GM23248 (cell line): ENCODE data around the gene STARD13. TPM values are rescaled to one million over a fixed set of nuclear protein-coding genes. Genes with fewer than 3 reads are reported as not detected.

Source experiments
- DNase-seq: peaks from one replicate; pipeline ENCODE4 v3.0.0-alpha.2; 2015
- H2AFZ ChIP-seq: fragments of 200-600 bp; sonication (generic); 2 replicates; pipeline ENCODE4 v1.6.1; 2016; ENCODE audit warnings: antibody characterized with exemption
- H3F3A ChIP-seq: fragments of 200-600 bp; sonication (generic); 2 replicates; pipeline ENCODE4 v1.6.1; 2016; ENCODE audit warnings: mild to moderate bottlenecking, antibody characterized with exemption, mixed run types; ENCODE audit not compliant: insufficient read depth
- H3K27ac ChIP-seq: fragments of 200-600 bp; sonication (generic); 2 replicates; pipeline ENCODE4 v1.5.1; 2016; ENCODE audit warnings: mild to moderate bottlenecking
- H3K27me3 ChIP-seq: fragments of 200-600 bp; sonication (generic); replicated peaks from 2 replicates; pipeline ENCODE4 v1.6.1; 2016; ENCODE audit warnings: mild to moderate bottlenecking; ENCODE audit not compliant: insufficient read depth
- H3K36me3 ChIP-seq: fragments of 200-600 bp; sonication (generic); 2 replicates; pipeline ENCODE4 v1.6.1; 2016; ENCODE audit warnings: low read depth, mild to moderate bottlenecking
- H3K4me1 ChIP-seq: fragments of 200-600 bp; sonication (generic); 2 replicates; pipeline ENCODE4 v1.6.1; 2016; ENCODE audit warnings: mild to moderate bottlenecking; ENCODE audit not compliant: insufficient read depth
- H3K4me2 ChIP-seq: fragments of 200-600 bp; sonication (generic); one replicate; pipeline ENCODE4 v1.6.1; 2016; ENCODE audit warnings: mild to moderate bottlenecking; ENCODE audit not compliant: unreplicated experiment
- H3K4me3 ChIP-seq: fragments of 200-600 bp; sonication (generic); 2 replicates; pipeline ENCODE4 v1.5.1; 2016; ENCODE audit warnings: mild to moderate bottlenecking
- H3K79me2 ChIP-seq: fragments of 200-600 bp; sonication (generic); 2 replicates; pipeline ENCODE4 v1.6.1; 2016; ENCODE audit warnings: mild to moderate bottlenecking; ENCODE audit not compliant: insufficient read depth
- H3K9ac ChIP-seq: fragments of 200-600 bp; sonication (generic); 2 replicates; pipeline ENCODE4 v1.6.1; 2016; ENCODE audit warnings: mild to moderate bottlenecking
- H3K9me2 ChIP-seq: fragments of 200-600 bp; sonication (generic); 2 replicates; pipeline ENCODE4 v1.6.1; 2016; ENCODE audit warnings: mixed run types, mild to moderate bottlenecking, moderate library complexity; ENCODE audit not compliant: insufficient read depth
- H3K9me3 ChIP-seq: fragments of 200-600 bp; sonication (generic); one replicate; pipeline ENCODE4 v1.6.1; 2017; ENCODE audit warnings: low read depth
- H4K20me1 ChIP-seq: fragments of 200-600 bp; sonication (generic); 2 replicates; pipeline ENCODE4 v1.6.0; 2016; ENCODE audit not compliant: insufficient read depth
- EZH2 ChIP-seq: fragments of 200-600 bp; sonication (generic); IDR thresholded peaks from 2 replicates; pipeline ENCODE4 v1.6.1; 2018; ENCODE audit warnings: antibody characterized with exemption, mild to moderate bottlenecking; ENCODE audit not compliant: insufficient read depth, poor library complexity, severe bottlenecking
- EZH2phosphoT487 ChIP-seq: fragments of 200-600 bp; sonication (generic); IDR thresholded peaks from 2 replicates; pipeline ENCODE4 v1.6.1; 2018; ENCODE audit warnings: antibody characterized with exemption, moderate library complexity, mild to moderate bottlenecking, low read depth; ENCODE audit not compliant: insufficient read depth
- WGBS, 2 experiments: methylation state at CpG; one replicate each; pipeline ENCODE4 v1.1.6; 2015 to 2017; ENCODE audit warnings: low lambda C conversion rate in 2 of 2, low coverage in 1 of 2; ENCODE audit errors: missing lambda C conversion rate in 2 of 2; 5-methylcytosine and 5-hydroxymethylcytosine counted together
- in situ Hi-C: fragments of 300-500 bp; cut with MboI; formaldehyde crosslinking; loops from 2 replicates; pipeline ENCODE4 v1.15.0; 2020
- polyA plus RNA-seq: library from polyadenylated mRNA; unstranded; fragments of >200 nt; fragmentation: Nextera tagmentation; extraction: Ambion mirVana; gene quantifications from 2 replicates; pipeline ENCODE4 v1.2.1, GENCODE V29; 2016
- total RNA-seq: library from RNA; depleted of rRNA; stranded (reverse); fragments of >200 nt; shearing (Covaris generic); gene quantifications from 2 replicates; pipeline ENCODE4 v1.2.3, GENCODE V29; 2014

Gene STARD13
- total and polyA plus RNA-seq, 2 experiments from 2014 or later: 13.8 to 16.6 TPM

- H3K79me2 ChIP-seq: no peaks in the 10 kb centered on the region
- in situ Hi-C loops: no loop called here
- no peaks in the 10 kb centered on the region for H4K20me1 ChIP-seq
- no peaks in the 10 kb centered on the region for H3F3A ChIP-seq
- H3K4me3 ChIP-seq: no peak overlapping the region
- H3K9me3 ChIP-seq: no peaks in the 10 kb centered on the region
- H3K4me2 ChIP-seq: no peak overlapping the region
- H3K9me2 ChIP-seq: no peaks in the 10 kb centered on the region
- peaks cover 7% of the 10 kb centered on the region for H3K4me1 ChIP-seq
- no peak overlapping the region for H3K27ac ChIP-seq
- DNase-seq: no peak
- H2AFZ ChIP-seq: no peak overlapping the region
- no peak overlapping the region for H3K9ac ChIP-seq
- no peaks in the 10 kb centered on the region for H3K27me3 ChIP-seq
- H3K36me3 ChIP-seq: no peaks in the 10 kb centered on the region
- WGBS, 2 experiments: 6 to 12% methylated on average over 1 of the region's 1 CpG
- TF ChIP-seq EZH2phosphoT487: no peak
- no peak for TF ChIP-seq EZH2
These were observed 22.3 kb upstream of the STARD13 start for GRCh38 chr13:33307843-33308242.

DNA sequence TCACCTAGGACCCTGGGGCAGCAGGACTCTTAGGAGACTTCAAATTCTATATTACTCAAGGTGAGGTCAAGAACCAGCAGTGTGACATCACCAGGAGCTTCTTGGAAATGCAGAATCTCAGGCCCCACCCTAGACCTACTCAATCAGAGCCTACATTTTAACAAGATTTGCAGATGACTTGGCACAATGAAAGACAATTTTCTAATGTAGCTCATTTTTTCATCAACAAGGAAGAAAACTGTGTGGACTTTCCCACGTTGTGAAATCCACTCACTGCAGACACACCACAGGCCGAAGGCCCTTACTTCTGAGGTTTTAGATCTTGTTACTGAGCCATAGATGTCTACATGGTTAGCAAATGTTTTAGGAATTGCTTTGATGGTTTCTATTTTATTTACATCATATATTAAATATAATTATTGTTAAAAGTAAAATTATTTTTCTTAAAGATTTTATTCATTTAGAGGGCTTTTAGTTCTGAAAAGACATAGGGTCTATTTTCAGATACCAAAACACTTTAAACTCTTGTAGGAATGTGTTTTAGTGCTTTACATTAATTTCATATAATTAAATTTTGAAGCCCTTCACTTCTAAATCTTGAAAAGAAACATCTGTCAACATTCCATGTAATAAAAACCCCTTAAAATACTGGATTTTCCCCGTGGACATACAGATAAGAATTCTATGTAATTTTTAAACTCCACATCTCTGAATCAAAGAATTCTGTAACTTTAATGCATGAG is 18.5 kb upstream of the STARD13 start:
- H3K27me3 ChIP-seq: no peaks in the 10 kb centered on the region
- H3K4me2 ChIP-seq: no peak overlapping the region
- peak; percentile 28 for DNase-seq
- H3K9me2 ChIP-seq: no peaks in the 10 kb centered on the region
- no peaks in the 10 kb centered on the region for H3K36me3 ChIP-seq
- no peaks in the 10 kb centered on the region for H3F3A ChIP-seq
- no peak overlapping the region for H3K27ac ChIP-seq
- H3K4me1 ChIP-seq: no peaks in the 10 kb centered on the region
- 68 to 71% methylated on average over 3 of the region's 3 CpGs for WGBS, 2 experiments
- H2AFZ ChIP-seq: no peak overlapping the region
- H3K9ac ChIP-seq: no peak overlapping the region
- H4K20me1 ChIP-seq: no peaks in the 10 kb centered on the region
- in situ Hi-C loops: no loop called here
- no peak overlapping the region for H3K4me3 ChIP-seq
- H3K9me3 ChIP-seq: no peaks in the 10 kb centered on the region
- TF ChIP-seq EZH2phosphoT487 (no peak), EZH2 (no peak)
- no peaks in the 10 kb centered on the region for H3K79me2 ChIP-seq

DNA sequence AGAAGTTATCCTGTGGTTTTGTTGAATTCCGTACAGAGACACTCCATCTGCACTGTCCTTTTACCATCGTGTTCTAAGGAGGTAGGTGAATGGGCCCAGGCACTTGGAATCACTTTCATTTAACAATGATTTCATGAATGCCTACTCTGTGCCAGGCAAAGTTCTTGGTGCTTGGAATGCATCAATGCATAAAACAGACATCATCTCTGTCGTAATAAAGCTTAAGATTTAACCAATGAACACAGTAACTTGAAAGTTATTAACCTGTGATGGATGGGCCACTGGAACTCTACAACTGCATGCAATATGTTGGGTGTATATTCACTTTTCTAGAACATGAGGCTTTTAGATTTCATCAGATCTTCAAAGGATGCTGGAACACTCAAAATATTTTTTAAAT is 14.1 kb upstream of the STARD13 start:
- H2AFZ ChIP-seq: no peak overlapping the region
- no peak overlapping the region for H3K9ac ChIP-seq
- H3K27ac ChIP-seq: no peak overlapping the region
- no peaks in the 10 kb centered on the region for H3K4me1 ChIP-seq
- H3K27me3 ChIP-seq: no peaks in the 10 kb centered on the region
- H3K4me3 ChIP-seq: no peak overlapping the region
- H3F3A ChIP-seq: no peaks in the 10 kb centered on the region
- no peaks in the 10 kb centered on the region for H3K36me3 ChIP-seq
- H4K20me1 ChIP-seq: no peaks in the 10 kb centered on the region
- 70% methylated on average over 3 of the region's 3 CpGs for WGBS, 2 experiments
- no peak overlapping the region for H3K4me2 ChIP-seq
- no peaks in the 10 kb centered on the region for H3K9me3 ChIP-seq
- in situ Hi-C loops: no loop called here
- H3K79me2 ChIP-seq: no peaks in the 10 kb centered on the region
- no peak for TF ChIP-seq EZH2
- no peak for DNase-seq
- 0 out of 2 replicates have a peak, but pooled peaks cover 1% of the 10 kb centered on the region for H3K9me2 ChIP-seq

GRCh38 chr13:33296793-33297425 is 11.4 kb upstream of the STARD13 start:
- H3K9me2 ChIP-seq: 0 out of 2 replicates have a peak, but pooled peaks cover 4% of the 10 kb centered on the region
- no peaks in the 10 kb centered on the region for H3K27me3 ChIP-seq
- no peaks in the 10 kb centered on the region for H3F3A ChIP-seq
- H3K9me3 ChIP-seq: no peaks in the 10 kb centered on the region
- no peak overlapping the region for H3K27ac ChIP-seq
- no peaks in the 10 kb centered on the region for H3K36me3 ChIP-seq
- WGBS, 2 experiments: 96 to 97% methylated on average over 7 of the region's 7 CpGs
- no peak overlapping the region for H3K9ac ChIP-seq
- TF ChIP-seq EZH2: no peak
- TF ChIP-seq EZH2phosphoT487: no peak
- no peaks in the 10 kb centered on the region for H3K4me1 ChIP-seq
- DNase-seq: no peak
- no peaks in the 10 kb centered on the region for H3K79me2 ChIP-seq
- H3K4me2 ChIP-seq: no peak overlapping the region
- in situ Hi-C loops: no loop called here
- no peak overlapping the region for H3K4me3 ChIP-seq
- H4K20me1 ChIP-seq: no peaks in the 10 kb centered on the region
- H2AFZ ChIP-seq: no peak overlapping the region
